HG03066 (cell line): ENCODE data around the gene TCP1.
A peak's percentile ranks its signal among the peaks of the same experiment; 100 is the strongest.
"Not testable (repeated sequence)": the region's sequence is repeated elsewhere in the genome, so short reads cannot be mapped to it uniquely, and the experiment has no call there.

Source experiments
- ATAC-seq: cut with Tn5 transposase; IDR thresholded peaks from one replicate; pipeline ENCODE4 v1.9.1; 2021; ENCODE audit warnings: low read depth; ENCODE audit not compliant: unreplicated experiment

TCP1 gene

DNA sequence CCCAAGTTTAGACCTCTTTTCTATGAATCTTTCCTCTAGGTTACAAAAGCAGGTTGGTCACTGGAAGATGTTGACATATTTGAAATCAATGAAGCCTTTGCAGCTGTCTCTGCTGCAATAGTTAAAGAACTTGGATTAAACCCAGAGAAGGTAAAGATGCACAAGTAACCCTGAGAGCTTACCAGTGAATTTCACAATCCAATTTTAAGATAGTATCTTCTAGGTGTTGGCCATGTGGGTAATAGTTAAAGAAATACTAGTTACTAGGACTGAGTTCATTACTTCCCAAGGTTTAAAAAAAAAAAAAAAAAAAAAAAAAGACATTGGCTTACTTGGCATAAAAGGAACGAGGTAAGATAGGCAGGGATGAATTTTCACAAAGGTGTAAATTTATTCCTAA, 11.3 kb downstream of the TCP1 start:
- no peak for ATAC-seq

DNA sequence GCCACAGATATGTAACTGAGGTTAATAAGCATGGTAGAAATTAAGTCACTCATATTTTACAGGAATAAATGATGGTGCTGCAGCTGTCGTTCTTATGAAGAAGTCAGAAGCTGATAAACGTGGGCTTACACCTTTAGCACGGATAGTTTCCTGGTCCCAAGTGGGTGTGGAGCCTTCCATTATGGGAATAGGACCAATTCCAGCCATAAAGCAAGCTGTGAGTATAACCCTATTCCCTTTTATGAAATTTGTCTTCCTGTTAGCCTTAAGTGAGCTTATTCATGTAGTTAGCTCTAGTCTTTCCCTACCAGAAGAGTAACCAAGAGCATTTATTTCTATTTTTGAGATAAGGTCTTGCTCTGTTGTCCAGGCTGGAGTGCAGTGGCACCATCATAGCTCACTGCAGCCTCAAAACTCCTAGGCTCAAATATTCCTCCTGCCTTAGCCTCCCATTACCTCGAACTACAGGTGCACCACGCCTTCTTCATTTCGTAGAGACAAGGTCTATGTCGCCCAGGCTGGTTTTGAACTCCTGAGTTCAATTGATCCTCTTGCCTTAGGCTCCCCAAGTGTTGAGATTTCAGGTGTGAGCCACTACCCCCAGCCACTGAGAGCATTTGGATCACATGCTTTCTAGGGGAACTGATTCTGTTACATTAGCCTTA, 12.0 kb downstream of the TCP1 start:
- ATAC-seq = no peak

DNA sequence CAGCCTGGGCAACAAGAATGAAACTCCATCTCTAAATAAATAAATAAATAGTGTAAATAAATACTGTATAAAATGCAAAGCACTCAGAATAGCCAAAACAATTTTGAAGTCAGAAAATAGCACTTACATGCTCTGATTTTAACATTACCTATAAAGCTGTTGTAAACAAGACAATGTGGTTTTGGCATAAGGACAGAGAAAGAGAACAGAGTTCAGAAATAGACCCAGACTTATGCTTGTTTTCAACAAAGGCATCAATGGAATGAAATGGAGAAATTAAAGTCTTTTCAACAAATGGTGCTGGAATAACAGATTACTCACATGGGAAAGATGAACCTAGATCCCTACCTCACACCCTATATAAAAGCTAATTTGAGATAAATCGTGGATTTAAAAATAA, 17.2 kb downstream of the TCP1 start:
- no peak for ATAC-seq

DNA sequence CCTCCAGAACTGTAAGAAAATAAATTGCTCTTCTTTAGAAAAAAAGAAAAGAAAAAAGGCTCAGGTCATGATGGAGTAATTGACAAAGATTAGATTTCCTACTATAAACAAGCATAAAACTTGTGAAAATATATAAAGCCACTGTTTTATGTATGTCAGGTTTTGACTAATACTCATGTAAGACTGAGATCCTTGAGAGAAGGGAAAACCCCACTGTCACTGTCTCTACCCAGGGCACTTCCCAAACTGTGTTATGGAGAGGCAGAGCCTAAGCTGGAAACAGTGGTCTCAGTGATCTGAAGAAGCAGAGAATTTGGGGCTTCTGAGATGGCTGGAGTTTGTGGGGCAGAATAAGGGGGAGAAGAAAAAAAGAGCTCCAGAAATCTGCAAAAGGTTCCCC, 19.9 kb downstream of the TCP1 start:
- no peak for ATAC-seq

DNA sequence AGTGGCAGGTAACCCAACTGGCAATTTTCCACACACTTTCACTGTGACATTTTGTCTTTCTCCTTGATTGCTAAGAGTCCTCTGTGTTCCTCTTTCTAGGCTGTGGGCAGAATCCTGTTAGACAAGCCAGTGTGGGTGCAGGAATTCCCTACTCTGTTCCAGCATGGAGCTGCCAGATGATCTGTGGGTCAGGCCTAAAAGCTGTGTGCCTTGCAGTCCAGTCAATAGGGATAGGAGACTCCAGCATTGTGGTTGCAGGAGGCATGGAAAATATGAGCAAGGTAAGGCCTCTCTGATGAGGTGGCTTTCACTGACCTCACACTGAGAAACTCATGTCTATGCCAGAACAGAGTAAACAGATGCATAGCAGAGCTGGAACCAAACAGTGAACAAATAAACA, 22.5 kb downstream of the TCP1 start:
- no peak for ATAC-seq

DNA sequence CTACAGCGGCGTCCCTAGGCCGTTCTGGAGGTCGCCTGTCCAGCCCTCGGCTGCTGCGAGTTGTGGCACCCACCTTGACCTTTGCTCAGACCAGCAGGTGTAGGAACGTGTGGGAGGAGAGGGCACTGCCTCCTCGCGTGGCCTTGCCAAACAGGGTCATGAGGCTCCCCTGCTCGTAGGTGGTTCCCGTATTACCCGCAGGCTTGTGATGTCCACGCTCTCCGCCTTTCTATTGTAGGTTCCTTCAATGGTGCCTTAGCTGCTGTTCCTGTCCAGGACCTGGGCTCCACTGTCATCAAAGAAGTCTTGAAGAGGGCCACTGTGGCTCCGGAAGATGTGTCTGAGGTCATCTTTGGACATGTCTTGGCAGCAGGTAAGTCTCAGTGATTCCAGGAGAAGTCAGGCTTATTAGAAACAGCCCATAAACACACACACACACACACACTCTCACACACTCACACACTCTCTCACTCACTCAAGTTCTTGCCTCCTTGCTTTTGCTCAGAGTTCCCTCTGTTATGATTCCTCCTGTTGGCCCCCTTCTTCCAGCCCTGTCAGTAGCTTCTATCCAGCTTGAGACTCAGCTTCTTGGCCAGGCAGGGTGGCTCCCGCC, 26.6 kb downstream of the TCP1 start:
- peak; percentile 2 for ATAC-seq

DNA sequence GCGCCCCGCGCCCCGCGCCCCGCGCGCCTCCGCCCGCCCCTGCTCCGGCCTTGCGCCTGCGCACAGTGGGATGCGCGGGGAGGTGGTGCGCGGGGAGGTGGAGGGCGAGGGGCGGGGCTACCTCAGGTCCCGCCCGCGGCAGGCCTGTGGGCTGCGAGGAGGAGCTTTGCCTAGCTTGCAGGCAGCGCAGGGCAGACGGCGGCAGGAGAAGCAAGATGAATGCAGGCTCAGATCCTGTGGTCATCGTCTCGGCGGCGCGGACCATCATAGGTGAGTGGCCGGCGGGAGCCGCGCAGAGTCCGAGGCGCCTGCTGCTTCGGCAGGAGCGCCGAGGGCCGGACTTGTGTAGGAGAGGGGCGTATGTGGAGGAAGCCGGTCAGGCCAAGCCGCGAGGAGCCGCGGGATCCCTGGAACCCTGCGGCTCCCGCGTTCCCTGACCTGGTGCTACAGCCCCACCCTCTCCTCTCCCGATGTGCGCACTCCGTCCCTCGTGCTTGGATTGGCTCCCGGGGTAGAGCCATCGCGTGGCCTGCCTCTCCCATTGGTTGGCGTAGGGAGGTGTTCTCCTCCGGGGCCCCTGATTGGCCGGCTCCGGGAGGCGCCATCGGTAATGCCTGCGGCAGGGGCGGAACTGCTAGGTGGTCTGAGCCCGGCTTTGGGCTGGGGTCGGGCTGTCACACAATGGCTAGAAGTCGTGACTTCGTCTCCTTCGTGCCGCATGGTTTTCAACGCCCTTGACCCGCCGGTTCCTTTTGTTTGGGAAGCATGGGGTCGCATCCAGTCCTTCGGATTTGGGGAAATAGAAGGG, 27.3 kb downstream of the TCP1 start, which contains the start of gene ACAT2:
Gene ACAT2 (plus strand): TSS at position 173 of the 808 bp plus-strand sequence. CDS start 43 bp downstream, at position 216.
- peak; percentile 97 for ATAC-seq

DNA sequence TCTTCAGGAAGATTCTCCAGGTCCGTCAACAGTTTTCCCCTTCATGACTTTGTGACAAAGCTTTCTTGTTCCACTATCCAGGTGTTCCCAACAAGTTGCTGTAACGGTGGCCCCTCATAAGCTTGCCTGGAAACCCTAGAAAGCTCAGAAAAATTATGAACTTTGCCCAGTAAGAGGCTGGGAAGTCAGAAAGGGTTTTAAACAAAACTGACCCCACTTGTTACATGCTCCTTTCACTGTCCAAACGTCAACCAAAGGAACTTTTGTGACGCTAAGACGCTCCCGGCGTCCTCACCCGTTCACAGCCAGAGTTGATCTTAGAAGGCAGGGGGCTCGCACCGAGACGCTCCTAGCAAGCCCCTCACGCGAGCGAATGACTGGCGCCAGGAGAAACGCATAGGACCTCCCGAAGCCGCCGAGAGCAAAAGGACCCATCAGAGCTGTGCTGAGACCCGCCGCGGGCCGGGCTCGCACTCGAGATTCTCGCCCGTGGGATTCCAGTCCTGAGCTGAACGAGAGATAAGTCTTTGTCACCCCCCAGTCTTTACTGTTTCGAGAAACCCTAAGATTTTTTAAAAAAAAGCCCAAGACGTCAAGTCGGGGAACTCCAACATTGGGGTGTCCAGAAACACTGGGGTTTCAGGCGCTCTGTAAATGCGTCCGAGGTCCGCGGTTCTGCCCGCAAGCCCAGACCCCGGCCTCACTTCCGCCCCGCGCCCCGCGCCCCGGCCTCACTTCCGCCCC, 28.1 kb downstream of the TCP1 start:
- peak; percentile 3 for ATAC-seq

DNA sequence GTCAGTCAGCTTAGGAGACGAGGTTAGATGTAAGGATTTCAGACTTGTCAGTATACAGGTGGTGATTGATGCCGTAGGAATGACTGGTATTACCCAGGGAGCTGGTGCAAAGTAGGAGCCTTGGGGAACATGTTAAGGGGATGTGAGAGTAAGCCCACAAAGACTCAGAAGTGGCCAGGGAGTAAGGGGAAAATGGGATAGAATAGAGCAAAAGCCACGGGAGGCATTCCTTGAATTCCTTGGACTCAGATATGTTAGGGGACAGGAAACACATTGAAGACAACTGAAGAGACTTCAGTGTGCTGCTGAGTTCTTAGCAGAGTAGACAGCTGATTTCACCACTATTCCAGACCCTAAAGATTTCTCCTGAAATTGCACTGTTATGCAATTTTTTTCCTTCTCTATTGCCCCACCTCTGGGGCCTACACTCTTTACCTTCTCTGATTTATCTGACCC, 28.8 kb downstream of the TCP1 start:
- ATAC-seq = no peak

DNA sequence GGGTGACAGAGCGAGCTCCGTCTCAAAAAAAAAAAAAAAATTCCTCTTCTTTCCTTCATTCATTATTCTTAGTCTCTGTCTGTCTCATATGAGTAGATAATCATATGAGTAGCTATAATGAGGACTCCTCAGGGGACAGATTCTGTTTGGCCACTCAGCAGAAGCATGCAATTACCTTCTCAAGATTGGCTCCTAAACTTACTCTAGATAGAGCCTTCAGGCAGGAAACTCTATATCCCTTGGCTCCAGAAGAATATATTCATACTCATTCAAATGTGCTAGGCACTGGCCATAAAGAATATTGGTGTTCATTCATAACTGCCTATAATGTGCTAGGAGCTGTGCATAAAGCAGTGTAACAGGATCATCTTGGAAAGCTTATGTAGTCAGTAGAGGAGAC, 29.8 kb downstream of the TCP1 start:
- ATAC-seq = no peak

DNA sequence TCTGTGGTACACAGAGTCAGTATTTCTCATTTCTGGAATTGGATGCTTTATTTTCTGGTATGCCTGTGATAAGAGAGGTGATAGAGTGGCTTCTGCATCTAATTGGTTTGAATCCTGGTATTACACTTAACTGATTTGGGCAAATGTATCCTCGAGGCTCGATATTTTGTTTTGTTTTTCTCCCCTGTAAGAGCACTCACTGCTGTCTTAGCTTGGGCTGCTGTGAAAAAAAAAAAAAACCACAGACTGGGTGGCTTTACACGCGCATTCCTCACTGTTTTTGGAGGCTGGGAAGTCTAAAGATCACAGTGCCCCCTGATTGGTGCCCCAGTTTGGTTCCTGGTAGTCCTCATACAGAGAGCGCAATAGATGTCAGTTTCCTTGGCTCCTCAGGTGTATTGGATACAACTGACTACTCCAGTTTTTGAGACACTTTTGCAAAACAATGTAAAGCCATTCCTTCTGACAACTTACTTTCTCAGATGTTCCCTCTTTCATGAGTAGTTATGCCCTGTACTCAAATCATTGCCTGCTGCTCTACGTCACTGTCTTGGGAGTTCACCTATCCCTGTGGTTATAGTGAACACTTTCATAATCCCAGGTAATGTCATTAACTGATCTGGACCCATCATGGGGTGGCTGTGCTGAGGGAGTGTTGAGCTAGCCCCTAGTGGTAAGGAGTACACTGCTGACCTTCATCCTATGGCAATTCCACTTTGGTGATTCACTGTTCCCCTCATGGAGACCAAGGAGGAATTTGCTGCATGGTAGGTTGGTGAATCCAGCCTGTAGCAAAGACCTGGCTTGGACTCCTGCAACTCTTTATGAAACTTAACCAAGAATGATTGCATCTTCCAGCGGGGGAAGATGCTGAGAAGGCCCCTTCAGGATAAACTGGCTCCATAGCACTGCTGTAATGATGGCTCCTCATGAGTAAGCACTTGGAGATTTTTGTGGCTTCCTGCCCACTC, 31.1 kb downstream of the TCP1 start:
- no peak for ATAC-seq

DNA sequence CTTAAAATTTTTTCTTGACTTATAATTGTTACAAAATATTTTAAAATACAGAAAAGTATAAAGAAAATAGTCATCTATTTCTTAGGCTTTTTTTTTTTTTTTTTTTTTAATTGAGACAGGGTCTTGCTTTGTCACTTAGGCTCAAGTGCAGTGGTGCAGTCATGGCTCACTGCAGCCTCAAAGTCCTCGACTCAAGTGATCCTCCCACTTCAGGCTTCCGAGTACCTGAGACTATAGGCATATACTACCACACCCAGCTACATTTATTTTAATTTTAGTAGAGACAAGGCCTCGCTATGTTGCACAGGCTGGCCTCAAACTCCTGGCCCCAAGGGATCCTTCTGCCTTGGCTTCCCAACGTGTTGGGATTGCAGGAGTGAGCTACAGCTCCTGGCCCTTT, 32.9 kb downstream of the TCP1 start:
- ATAC-seq = no peak

DNA sequence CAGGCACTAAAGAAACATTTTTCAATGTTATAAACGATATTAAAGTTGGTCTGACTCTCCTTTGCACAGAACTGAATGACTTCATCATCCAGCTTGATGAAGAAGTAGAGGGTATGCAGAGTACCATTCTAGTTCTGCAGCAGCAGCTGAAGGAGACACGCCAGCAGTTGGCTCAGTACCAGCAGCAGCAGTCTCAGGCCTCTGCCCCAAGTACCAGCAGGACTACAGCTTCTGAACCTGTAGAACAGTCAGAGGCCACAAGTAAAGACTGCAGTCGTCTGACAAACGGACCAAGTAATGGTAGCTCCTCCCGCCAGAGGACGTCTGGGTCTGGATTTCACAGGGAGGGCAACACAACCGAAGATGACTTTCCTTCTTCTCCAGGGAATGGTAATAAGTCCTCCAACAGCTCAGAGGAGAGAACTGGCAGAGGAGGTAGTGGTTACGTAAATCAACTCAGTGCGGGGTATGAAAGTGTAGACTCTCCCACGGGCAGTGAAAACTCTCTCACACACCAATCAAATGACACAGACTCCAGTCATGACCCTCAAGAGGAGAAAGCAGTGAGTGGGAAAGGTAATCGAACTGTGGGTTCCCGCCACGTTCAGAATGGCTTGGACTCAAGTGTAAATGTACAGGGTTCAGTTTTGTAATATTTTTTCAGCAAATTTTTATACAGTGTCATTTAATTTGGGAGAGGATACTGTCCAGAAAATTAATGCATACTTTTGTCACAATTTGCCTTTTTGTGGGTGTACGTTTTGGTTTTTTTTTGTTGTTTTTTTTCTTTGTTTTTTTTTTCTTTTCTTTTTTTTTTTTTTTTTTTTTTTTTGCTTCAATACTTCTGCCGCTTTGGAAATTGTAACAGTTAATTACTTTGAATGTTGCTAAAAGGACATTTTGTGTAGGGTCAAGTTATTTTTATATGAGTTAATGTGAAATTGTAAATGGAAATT, 34.2 kb downstream of the TCP1 start:
- no peak for ATAC-seq

DNA sequence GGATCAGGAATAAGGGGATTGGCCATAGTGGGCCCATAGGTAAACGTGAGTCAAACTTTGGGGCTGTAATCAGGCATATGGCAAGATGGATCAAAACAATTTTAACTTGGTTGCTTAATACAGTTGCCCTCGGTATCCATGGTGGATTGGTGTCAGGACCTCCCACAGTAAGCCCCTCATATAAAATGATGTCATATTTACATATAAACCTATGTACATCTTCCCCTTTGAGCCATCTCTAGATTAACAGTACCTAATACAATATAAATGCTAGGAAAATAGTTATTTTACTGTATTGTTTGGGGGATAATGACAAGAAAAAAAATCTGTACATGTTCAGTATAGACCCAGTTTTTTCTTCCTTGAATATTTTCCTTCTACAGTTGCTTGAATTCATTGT, 35.0 kb downstream of the TCP1 start:
- ATAC-seq = no peak

DNA sequence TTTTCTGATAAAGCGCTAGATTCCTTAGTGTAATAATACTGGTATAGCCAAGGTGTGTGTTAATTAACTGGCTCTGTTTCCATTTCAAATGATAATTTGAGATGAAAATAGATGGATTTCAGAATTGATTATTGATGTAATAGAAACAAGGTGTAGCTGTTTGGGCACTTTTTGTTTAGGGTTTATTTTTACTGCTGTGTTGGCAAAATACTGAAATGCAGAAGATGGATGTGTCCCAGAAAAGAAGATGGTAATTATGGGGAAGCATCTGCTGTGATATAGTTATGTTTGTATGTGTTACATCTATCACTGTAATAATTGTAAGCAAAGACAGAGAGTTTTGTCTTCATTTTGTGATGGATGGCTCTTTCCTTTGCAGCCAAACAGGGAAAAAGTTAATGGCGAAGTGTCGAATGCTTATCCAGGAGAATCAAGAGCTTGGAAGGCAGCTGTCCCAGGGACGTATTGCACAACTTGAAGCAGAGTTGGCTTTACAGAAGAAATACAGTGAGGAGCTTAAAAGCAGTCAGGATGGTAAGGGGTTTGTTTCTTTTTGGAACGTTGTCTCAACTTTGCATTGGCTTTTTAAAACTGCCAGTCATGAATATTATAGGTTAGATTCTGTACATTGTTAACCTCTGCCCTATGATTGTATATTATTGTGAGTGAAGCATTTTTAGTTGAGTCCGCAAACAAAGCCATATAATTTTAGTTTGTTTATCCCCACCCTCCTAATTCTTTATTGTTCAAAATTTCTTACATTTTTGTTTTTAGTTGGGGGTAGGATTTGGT, 36.1 kb downstream of the TCP1 start:
- ATAC-seq = no peak

DNA sequence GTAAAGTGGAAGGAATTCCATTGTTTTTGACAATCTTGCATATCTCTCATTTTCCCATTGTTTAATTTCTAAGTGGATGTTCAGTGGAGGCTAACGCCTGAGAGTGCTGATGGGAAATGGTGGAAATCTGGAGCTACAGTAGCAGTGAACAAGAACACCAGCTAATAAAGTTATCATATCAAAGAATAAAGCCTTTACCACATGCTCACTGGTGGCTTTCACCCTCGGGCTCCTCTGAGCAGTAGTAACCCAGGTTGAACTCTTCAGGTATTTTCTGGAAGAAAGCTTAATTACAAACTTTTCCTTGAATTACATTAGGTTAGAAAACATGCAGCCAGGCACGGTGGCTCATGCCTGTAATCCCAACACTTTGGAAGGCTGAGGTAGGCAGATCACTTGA, 38.0 kb downstream of the TCP1 start:
- no peak for ATAC-seq

DNA sequence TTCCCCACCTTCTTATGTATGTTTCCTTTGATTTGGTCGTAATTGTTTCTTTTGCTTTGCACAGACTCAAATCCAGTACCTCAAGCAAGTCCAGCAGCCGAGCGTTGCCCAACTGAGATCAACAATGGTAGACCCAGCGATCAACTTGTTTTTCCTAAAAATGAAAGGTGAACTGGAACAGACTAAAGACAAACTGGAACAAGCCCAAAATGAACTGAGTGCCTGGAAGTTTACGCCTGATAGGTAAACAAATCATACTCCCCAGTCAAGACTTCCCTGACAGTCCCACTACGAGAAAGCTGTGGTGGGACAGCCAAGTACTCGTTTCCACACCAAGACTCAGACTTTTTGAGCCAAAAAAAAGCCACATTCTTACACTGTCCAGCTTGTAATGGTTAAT, 41.3 kb downstream of the TCP1 start:
- ATAC-seq = not testable (repeated sequence)

DNA sequence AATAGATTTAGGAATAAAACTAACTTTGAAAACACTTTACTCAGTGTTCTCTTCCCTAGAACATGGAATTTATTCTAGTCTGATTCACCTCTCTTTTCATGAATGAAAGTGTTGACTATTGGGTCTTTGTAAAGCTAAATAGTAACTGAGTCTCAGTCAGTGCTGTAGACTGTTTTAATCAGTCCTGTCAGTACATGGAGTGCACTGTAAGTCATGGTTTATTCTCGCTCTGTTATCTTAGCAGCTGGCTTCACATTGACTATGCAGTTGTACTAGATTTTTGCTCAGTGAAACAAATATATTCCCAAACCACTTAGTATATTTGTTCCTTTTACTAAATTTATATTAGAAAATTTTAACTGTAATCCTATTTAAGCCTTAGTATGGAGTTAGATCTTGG, 42.6 kb downstream of the TCP1 start:
- ATAC-seq = no peak
